ENCODE data around the gene TENM3. TPM values are rescaled to one million over a fixed set of nuclear protein-coding genes. Genes with fewer than 3 reads are reported as not detected.

The TENM3 gene
- total and polyA plus RNA-seq, 2 donors from 2014 or later, result 0.58 to 6.8 TPM

- intact Hi-C loops (cut with DNase I), result no loop called here
- H3K9ac ChIP-seq (ENCODE audit: low read length in 3 of 3), result no peak overlapping the region
- FAIRE-seq (no peak), DNase-seq (no peak)
- no peaks in the 10 kb centered on the region for H3K36me3 ChIP-seq (ENCODE audit: control insufficient read depth in 2 of 3, insufficient read depth in 3 of 3, low read length in 3 of 3)
- no peak for TF ChIP-seq CTCF (IDR thresholded peaks at IDR 0.05; ENCODE audit: borderline replicate concordance, extremely low read depth, insufficient read depth)
- no peaks in the 10 kb centered on the region for H3K27me3 ChIP-seq (ENCODE audit: control insufficient read depth, insufficient read depth, low read length)
- no peak overlapping the region for H3K4me3 ChIP-seq (ENCODE audit: low read length in 3 of 3)
- no peaks in the 10 kb centered on the region for H3K9me3 ChIP-seq (ENCODE audit: control insufficient read depth in 2 of 3, insufficient read depth in 1 of 3, low read length in 3 of 3)
- no peaks in the 10 kb centered on the region for H3K4me1 ChIP-seq (ENCODE audit: control insufficient read depth in 2 of 3, insufficient read depth in 2 of 3, low read depth in 1 of 3, low read length in 3 of 3)
- no peak overlapping the region for H3K27ac ChIP-seq (ENCODE audit: low read depth in 2 of 2, low read length in 2 of 2)
Measured at GRCh38 chr4:182717788-182718583, 474.8 kb downstream of the TENM3 start.

GRCh38 chr4:182724414-182724813 is 481.2 kb downstream of the TENM3 start:
- Histone ChIP-seq H3K4me1 (ENCODE audit: control insufficient read depth in 2 of 3, insufficient read depth in 2 of 3, low read depth in 1 of 3, low read length in 3 of 3) (no peaks in the 10 kb centered on the region), H3K4me3 (ENCODE audit: low read length in 3 of 3) (no peak overlapping the region), H3K36me3 (ENCODE audit: control insufficient read depth in 2 of 3, insufficient read depth in 3 of 3, low read length in 3 of 3) (no peaks in the 10 kb centered on the region), H3K27ac (ENCODE audit: low read depth in 2 of 2, low read length in 2 of 2) (no peak overlapping the region), H3K27me3 (ENCODE audit: control insufficient read depth, insufficient read depth, low read length) (no peaks in the 10 kb centered on the region), H3K9ac (ENCODE audit: low read length in 3 of 3) (no peak overlapping the region), H3K9me3 (ENCODE audit: control insufficient read depth in 2 of 3, insufficient read depth in 1 of 3, low read length in 3 of 3) (no peaks in the 10 kb centered on the region)
- intact Hi-C loops (cut with DNase I), result no loop called here
- DNase-seq (no peak), FAIRE-seq (no peak)
- no peak for TF ChIP-seq CTCF (IDR thresholded peaks at IDR 0.05; ENCODE audit: borderline replicate concordance, extremely low read depth, insufficient read depth)

- H3K9ac ChIP-seq (ENCODE audit: low read length in 3 of 3), result no peak overlapping the region
Measured at GRCh38 chr4:182729516-182729915, 486.3 kb downstream of the TENM3 start.

More at GRCh38 chr4:182729516-182729915, 486.3 kb downstream of the TENM3 start:
- no peak for FAIRE-seq
- H3K4me3 ChIP-seq (ENCODE audit: low read length in 3 of 3), result no peak overlapping the region
- H3K27me3 ChIP-seq (ENCODE audit: control insufficient read depth, insufficient read depth, low read length), result no peaks in the 10 kb centered on the region
- H3K36me3 ChIP-seq (ENCODE audit: control insufficient read depth in 2 of 3, insufficient read depth in 3 of 3, low read length in 3 of 3), result no peaks in the 10 kb centered on the region
- H3K27ac ChIP-seq (ENCODE audit: low read depth in 2 of 2, low read length in 2 of 2), result no peak overlapping the region
- no peak for TF ChIP-seq CTCF (IDR thresholded peaks at IDR 0.05; ENCODE audit: borderline replicate concordance, extremely low read depth, insufficient read depth)
- intact Hi-C loops (cut with DNase I), result no loop called here
- DNase-seq, result peak in 2 of 5 donors; percentile 52 to 67
- no peaks in the 10 kb centered on the region for H3K4me1 ChIP-seq (ENCODE audit: control insufficient read depth in 2 of 3, insufficient read depth in 2 of 3, low read depth in 1 of 3, low read length in 3 of 3)
- no peaks in the 10 kb centered on the region for H3K9me3 ChIP-seq (ENCODE audit: control insufficient read depth in 2 of 3, insufficient read depth in 1 of 3, low read length in 3 of 3)
